H7 (cell line): Measurements from ENCODE around the gene DMD. TPM values are rescaled to one million over a fixed set of nuclear protein-coding genes. Genes with fewer than 3 reads are reported as not detected.
A peak's percentile ranks its signal among the peaks of the same experiment; 100 is the strongest.

ENCODE experiments used
- DNase-seq: peaks from one replicate; pipeline ENCODE4 v3.0.0; 2012
- H3K27me3 ChIP-seq: 2 replicates; pipeline ENCODE4 v1.6.0; 2011; ENCODE audit warnings: mild to moderate bottlenecking, low read length; ENCODE audit not compliant: control insufficient read depth, insufficient read depth
- H3K36me3 ChIP-seq: replicated peaks from 2 replicates; pipeline ENCODE4 v1.5.1; 2011; ENCODE audit warnings: low read length; ENCODE audit not compliant: control insufficient read depth, insufficient read depth
- H3K4me3 ChIP-seq: 2 replicates; pipeline ENCODE4 v1.5.1; 2011; ENCODE audit warnings: low read depth, mild to moderate bottlenecking, control low read depth, low read length, moderate library complexity; ENCODE audit not compliant: insufficient read depth
- total RNA-seq: library from RNA; depleted of rRNA; stranded (reverse); fragments of >200 nt; shearing (Covaris generic); gene quantifications from 2 replicates; pipeline ENCODE4 v1.2.3, GENCODE V29; 2014

The DMD gene
- total RNA-seq, 1 experiment from 2014 or later, result 17.1 TPM

GRCh38 chrX:31225819-31226218 is 1985.5 kb downstream of the DMD start:
- no peak for DNase-seq
- Histone ChIP-seq H3K36me3 (no peaks in the 10 kb centered on the region), H3K27me3 (no peaks in the 10 kb centered on the region), H3K4me3 (no peak overlapping the region)

DNA sequence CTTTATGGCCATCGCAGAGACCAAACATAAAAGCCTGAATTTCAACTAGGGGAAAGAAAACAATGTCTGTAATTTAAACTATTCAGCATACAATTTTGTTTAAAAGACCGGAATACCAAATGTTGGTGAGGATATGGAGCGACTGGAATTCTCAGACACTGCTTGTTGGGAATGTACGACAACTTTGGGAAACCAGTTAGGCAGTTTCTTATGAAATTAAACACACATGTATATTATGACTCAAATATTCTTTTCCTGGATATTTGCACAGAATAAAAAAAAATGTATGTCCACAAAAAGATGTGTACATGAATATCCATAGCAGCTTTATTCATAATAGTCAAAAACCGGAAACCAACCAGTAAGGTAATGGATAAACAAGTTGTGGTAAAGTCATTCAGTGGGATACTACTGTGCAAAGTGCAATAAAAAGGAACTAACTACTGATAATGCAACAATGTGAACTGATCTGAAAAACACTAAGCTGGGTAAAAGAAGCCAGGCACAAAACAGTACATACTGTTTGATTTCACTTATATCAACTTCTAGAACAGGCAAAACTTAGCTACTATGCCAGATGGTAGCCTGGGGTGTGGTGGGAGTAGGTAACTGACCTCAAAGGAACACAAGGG is 1986.9 kb downstream of the DMD start:
- Histone ChIP-seq H3K4me3 (no peak overlapping the region), H3K27me3 (no peaks in the 10 kb centered on the region), H3K36me3 (no peaks in the 10 kb centered on the region)
- DNase-seq, result no peak

DNA sequence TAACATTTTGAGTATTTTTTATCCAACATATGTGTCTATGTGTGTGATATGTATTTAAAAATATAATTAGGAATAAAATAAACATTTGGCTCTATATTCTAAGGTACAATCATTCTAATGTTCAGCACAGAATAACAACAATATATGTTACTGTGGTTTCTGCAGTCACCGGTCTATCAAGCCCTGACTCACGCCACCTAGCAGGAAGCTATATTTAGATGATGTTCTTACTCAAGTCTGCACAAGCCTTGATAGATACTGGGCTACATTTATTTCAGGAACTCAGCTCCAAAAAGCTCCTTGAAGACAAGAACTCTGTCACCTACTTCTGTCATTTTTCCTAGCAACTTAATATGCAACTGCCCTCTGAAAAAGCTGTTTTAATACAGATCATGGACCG is 1987.5 kb downstream of the DMD start:
- no peak overlapping the region for H3K4me3 ChIP-seq
- no peak for DNase-seq
- H3K27me3 ChIP-seq, result no peaks in the 10 kb centered on the region
- no peaks in the 10 kb centered on the region for H3K36me3 ChIP-seq

- no peaks in the 10 kb centered on the region for H3K27me3 ChIP-seq
- H3K4me3 ChIP-seq, result no peak overlapping the region
- H3K36me3 ChIP-seq, result no peaks in the 10 kb centered on the region
- DNase-seq, result no peak
These were observed 1988.4 kb downstream of the DMD start for GRCh38 chrX:31222946-31223345.

DNA sequence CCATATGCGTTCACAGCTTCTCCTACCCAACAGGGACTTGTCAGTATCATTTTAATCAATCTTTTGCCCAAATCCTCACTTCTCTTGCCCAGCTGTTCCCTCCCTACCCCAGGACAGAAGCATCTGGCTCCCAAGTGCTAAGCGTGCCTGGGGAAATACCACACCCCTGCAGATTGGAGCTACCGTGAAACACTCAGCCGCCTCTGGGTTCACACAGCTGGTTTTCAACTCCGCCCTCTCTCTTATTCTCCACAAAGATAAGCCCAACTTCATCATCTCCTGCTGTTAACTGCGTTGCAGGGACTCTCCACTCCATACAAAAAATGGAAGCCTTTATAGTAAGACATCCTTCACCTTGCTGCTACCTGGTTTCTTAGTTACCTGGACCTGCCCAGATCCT is 1992.2 kb downstream of the DMD start:
- no peaks in the 10 kb centered on the region for H3K27me3 ChIP-seq
- H3K4me3 ChIP-seq, result no peak overlapping the region
- no peak for DNase-seq
- H3K36me3 ChIP-seq, result no peaks in the 10 kb centered on the region

DNA sequence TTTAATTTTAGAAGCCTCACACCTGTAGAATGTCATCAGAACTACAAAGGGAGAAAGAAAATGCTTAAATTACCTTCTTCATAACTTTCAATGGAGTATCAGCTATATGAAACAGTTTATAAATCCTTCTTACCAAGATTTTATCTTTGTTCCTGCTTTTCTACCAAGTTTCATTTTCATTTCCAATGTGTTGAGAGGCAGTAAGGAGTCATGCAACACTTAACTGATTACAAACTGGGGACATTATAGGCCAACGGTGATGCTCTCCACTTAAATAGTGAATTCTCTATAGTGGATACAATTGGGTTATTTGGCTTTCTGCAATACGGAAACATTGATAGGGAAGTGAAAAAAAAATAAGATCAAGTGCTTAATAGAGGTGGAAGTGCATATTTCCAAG is 1994.3 kb downstream of the DMD start:
- Histone ChIP-seq H3K4me3 (no peak overlapping the region), H3K27me3 (no peaks in the 10 kb centered on the region), H3K36me3 (no peaks in the 10 kb centered on the region)
- no peak for DNase-seq

DNA sequence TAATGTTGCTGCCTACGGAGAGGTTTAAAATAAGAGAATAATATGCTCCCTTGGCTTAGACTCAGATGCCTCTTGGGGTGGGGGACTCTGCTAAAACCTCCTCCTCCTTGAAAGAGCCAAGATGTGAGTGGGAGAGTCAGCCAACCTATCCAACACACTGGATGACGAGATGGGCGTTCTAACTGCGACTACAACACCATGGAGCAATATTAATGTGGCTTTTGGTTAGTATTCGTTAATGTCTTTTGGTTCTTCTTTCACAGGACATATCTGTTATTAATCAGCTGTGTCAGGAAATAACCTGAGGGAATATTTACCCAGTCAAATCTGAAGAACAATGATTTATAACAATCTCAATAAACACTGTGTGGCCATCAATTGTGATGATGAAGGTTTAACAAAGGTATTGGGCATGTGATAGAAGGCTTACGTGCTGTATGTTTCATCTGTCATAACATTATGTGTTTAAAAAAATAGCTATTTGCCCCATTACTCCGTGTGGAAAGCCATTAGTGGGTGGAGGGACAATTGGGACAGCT is 1996.0 kb downstream of the DMD start:
- Histone ChIP-seq H3K4me3 (no peak overlapping the region), H3K27me3 (no peaks in the 10 kb centered on the region), H3K36me3 (no peaks in the 10 kb centered on the region)
- no peak for DNase-seq

GRCh38 chrX:31213941-31214340 is 1997.4 kb downstream of the DMD start:
- peak; percentile 54 for DNase-seq
- no peaks in the 10 kb centered on the region for H3K27me3 ChIP-seq
- H3K36me3 ChIP-seq, result no peaks in the 10 kb centered on the region
- H3K4me3 ChIP-seq, result no peak overlapping the region

DNA sequence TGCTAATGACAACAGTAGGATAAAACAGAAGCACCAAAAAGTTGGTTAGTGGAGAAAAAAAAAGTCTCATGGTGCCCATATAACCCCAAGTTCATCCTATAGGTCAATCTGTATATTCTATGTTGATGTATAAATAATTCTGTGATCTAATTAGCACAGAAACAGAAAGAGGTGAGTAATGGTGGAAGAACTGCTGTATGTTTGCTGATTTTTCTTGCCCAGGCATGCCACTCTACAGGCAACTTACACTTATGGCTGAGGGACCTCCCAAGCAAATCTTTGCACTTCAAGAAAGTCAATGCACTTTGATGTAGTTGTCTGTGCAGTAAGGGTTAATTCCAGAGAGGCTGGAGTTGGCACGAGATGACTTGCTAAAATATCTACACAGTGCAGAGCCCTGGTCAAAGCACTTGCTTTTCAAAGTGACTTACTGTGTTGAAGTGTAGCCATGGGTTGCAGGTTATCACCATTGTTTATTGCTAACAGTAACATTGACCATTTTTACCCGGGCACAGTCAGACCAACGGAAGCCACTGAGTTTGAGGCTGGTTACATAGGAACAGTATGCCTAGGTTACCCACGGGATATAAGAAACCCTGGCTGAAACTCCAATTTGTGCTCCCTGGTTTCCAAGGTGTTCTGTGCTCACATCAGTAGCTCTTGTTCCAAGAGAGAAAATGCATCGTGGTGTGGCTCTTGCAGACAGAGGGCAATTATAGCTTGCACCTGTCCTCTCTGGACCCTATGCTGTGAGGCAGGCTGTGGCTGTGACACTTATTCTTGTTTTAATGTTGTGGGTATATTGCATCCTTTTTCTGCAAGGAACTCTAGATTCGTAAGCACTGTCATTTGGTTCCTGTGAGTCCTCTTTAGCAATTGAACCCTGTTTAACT is 1998.2 kb downstream of the DMD start:
- no peaks in the 10 kb centered on the region for H3K27me3 ChIP-seq
- no peaks in the 10 kb centered on the region for H3K36me3 ChIP-seq
- no peak overlapping the region for H3K4me3 ChIP-seq
- DNase-seq, result no peak

GRCh38 chrX:31209005-31209628 is 2002.2 kb downstream of the DMD start:
- H3K27me3 ChIP-seq, result no peaks in the 10 kb centered on the region
- H3K36me3 ChIP-seq, result no peaks in the 10 kb centered on the region
- H3K4me3 ChIP-seq, result no peak overlapping the region
- no peak for DNase-seq

- Histone ChIP-seq H3K27me3 (no peaks in the 10 kb centered on the region), H3K36me3 (no peaks in the 10 kb centered on the region), H3K4me3 (no peak overlapping the region)
- no peak for DNase-seq
These were observed 2009.8 kb downstream of the DMD start for GRCh38 chrX:31201503-31201902.

- no peak for DNase-seq
- Histone ChIP-seq H3K4me3 (no peak overlapping the region), H3K27me3 (no peaks in the 10 kb centered on the region), H3K36me3 (no peaks in the 10 kb centered on the region)
These were observed 2010.9 kb downstream of the DMD start for GRCh38 chrX:31200430-31200829.

DNA sequence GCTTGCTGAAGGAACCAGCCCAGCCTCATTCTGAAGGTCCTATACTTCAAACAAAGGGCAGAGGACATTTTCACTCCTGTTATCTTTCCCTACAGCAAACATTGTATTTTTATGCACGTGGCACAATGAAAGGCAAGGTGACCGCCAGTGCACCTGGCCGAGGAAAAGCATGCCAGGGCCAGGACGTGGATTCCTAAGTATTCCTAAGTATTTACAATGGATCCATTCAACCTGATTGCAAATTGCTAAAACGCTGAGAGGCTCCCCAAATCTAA is 2011.6 kb downstream of the DMD start:
- no peak for DNase-seq
- Histone ChIP-seq H3K4me3 (no peak overlapping the region), H3K27me3 (no peaks in the 10 kb centered on the region), H3K36me3 (no peaks in the 10 kb centered on the region)

GRCh38 chrX:31199056-31199839 is 2012.1 kb downstream of the DMD start:
- Histone ChIP-seq H3K27me3 (no peaks in the 10 kb centered on the region), H3K36me3 (no peaks in the 10 kb centered on the region), H3K4me3 (no peak overlapping the region)
- no peak for DNase-seq
